ENCODE data around the gene ARPP21.

- TF ChIP-seq EZH2 (IDR thresholded peaks at IDR 0.05; ENCODE audit: insufficient read depth, poor library complexity, severe bottlenecking): no peak
- TF ChIP-seq EZH2phosphoT487 (IDR thresholded peaks at IDR 0.05; ENCODE audit: insufficient read depth, low read depth): no peak
Measured at GRCh38 chr3:35678643-35679161, 39.4 kb downstream of the ARPP21 start.
